H1 (cell line): ENCODE results near the gene UCP2. TPM values are rescaled to one million over a fixed set of nuclear protein-coding genes. Genes with fewer than 3 reads are reported as not detected.

Experiments
- BCL11A ChIP-seq, 2 experiments: IDR thresholded peaks; one replicate each; pipeline ENCODE4 v1.6.1; 2011; ENCODE audit warnings: low read depth in 2 of 2, low read length in 2 of 2, mild to moderate bottlenecking in 2 of 2
- EZH2 ChIP-seq: fragments of 200-600 bp; sonication (generic); IDR thresholded peaks from 2 replicates; pipeline ENCODE4 v1.7.1; 2012; ENCODE audit warnings: low read depth, mild to moderate bottlenecking, moderate library complexity, low read length, inconsistent platforms; ENCODE audit not compliant: severe bottlenecking
- FOSL1 ChIP-seq: IDR thresholded peaks from 2 replicates; pipeline ENCODE4 v1.6.1; 2011; ENCODE audit warnings: mild to moderate bottlenecking, low read depth, low read length, moderate library complexity; ENCODE audit not compliant: insufficient read depth
- JUND ChIP-seq: IDR thresholded peaks from 2 replicates; pipeline ENCODE4 v1.6.1; 2011; ENCODE audit warnings: mild to moderate bottlenecking, improper control_type of control experiment, low read length
- RFX5 ChIP-seq: IDR thresholded peaks from 2 replicates; pipeline ENCODE4 v1.6.1; 2011; ENCODE audit warnings: low read depth, low read length, improper control_type of control experiment, borderline replicate concordance
- SP4 ChIP-seq: IDR thresholded peaks from 2 replicates; pipeline ENCODE4 v1.6.1; 2012; ENCODE audit warnings: low read length, inconsistent platforms
- TAF1 ChIP-seq: IDR thresholded peaks from 2 replicates; pipeline ENCODE4 v1.6.1; 2011; ENCODE audit warnings: mild to moderate bottlenecking, low read depth, low read length
- polyA plus RNA-seq, 7 experiments: library from polyadenylated mRNA; depleted of rRNA in 3 of 7; stranded (reverse) in 5 of 7; unstranded in 2 of 7; fragments of >200 nt in 5 of 7; fragments of 200-250 nt in 2 of 7; gene quantifications; 1 replicate in 5 of 7; 2 replicates in 1 of 7; 4 replicates in 1 of 7; pipeline versions ENCODE4 v1.2.1 to v1.2.3, GENCODE V29; 2011 to 2013; ENCODE audit warnings: missing spikeins in 2 of 7, mixed read lengths in 2 of 7
- total RNA-seq: library from RNA; stranded (reverse); fragmentation: NEBNext Ultra II Directional; extraction: Animal tissue kit (Norgen Biotek cat#: 25700); gene quantifications from 2 replicates; pipeline ENCODE4 v1.2.1, GENCODE V29; 2021
- TF ChIP-seq, protein P1 (sequence below): IDR thresholded peaks from 2 replicates; pipeline ENCODE4 v1.6.1; 2011; ENCODE audit warnings: low read depth, mild to moderate bottlenecking, low read length; ENCODE audit not compliant: insufficient read depth

Gene UCP2
- total and polyA plus RNA-seq, 2 of the 8 experiments (the other 6 are each of a cell fraction or from before 2014, with no cell fraction given), result 46.2 to 55.2 TPM

DNA sequence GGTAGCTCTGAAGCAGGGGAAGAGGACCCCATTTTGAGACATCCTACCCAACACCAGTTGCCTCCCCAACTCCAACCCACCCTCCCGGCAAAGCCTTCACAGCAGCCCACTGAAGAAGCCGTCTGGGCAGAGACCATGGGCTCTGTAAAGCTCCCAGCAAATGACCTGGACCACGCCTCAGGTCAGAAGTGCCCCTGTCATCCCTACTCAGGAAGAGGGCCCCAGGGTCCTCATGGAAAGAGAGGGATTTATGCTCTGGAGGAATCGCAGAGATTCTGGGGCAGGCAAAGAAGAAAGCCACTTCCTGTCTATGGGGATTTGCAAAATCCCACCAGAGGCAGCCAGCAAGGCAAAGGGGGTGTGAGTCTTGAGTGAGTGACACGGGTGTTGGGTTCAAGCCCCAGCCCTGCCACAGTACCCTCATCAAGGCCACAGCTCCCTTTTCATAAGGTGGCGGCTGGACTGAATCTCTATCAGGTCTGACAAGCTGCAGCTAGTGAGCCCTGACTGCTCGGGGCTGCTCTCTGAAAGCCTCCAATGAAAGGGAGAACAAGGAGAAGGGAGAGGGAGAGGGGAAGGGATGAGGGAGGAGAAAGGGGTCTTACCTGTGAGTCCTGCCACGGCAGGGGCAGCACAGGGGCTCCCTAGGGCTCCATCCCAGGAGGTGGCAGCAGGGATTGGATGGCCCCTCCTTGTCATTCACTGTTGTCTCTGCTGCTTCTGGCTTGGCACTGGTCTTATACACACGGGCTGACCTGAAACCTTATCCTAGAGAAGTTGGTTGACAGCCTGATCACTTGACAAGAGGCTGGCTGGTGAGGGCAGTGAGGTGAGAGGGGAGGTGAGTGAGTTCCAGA, 26.0 kb upstream of the UCP2 start, which contains the start of gene UCP3 (continued):
- no peak for TF ChIP-seq JUND
- TF ChIP-seq, protein P1, sequence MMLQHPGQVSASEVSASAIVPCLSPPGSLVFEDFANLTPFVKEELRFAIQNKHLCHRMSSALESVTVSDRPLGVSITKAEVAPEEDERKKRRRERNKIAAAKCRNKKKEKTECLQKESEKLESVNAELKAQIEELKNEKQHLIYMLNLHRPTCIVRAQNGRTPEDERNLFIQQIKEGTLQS, result no peak
- no peak for TF ChIP-seq RFX5
- no peak for TF ChIP-seq FOSL1
- TF ChIP-seq EZH2, result no peak
- no peak for TF ChIP-seq BCL11A (IDR thresholded peaks at IDR 0.05; ENCODE audit: low read depth in 2 of 2, low read length in 2 of 2)
- no peak for TF ChIP-seq TAF1
- no peak for TF ChIP-seq SP4
